G401 (cell line): ENCODE measurements around the gene ACVR1B. TPM values are rescaled to one million over a fixed set of nuclear protein-coding genes. Genes with fewer than 3 reads are reported as not detected.
A peak's percentile ranks its signal among the peaks of the same experiment; 100 is the strongest.

Source experiments
- DNase-seq: peaks from one replicate; pipeline ENCODE4 v3.0.0-alpha.2; 2015; ENCODE audit warnings: low spot score
- in situ Hi-C: cut with HindIII; loops from 2 replicates; pipeline ENCODE4 v1.10.0; 2016; ENCODE audit warnings: low sequenced_read_pairs, mixed read lengths
- total RNA-seq: library from RNA; depleted of rRNA; stranded (reverse); fragments of >200 nt; shearing (Covaris generic); gene quantifications from 2 replicates; pipeline ENCODE4 v1.2.3, GENCODE V29; 2014

Gene ACVR1B
- total RNA-seq, 1 experiment from 2014 or later = 3.0 TPM

DNA sequence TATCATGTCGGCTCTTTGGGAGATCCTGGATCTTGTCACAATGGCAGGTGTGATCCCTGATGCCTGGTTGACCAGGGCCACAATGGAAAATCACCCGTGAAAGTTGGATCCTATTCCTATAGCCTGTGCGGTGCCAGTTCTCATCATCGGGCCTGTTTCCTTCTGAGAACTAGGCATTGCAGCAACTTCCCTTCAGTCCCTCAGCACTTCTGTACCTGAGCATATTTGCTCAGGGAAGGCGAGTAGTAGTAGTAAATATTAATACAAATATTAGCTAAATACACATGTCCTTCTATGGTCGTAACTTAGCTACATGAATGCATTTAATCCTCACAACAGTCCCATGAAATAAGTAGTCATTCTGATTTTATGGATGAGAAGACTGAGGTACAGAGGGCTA is 33.2 kb downstream of the ACVR1B start:
- in situ Hi-C loops = no loop called here

DNA sequence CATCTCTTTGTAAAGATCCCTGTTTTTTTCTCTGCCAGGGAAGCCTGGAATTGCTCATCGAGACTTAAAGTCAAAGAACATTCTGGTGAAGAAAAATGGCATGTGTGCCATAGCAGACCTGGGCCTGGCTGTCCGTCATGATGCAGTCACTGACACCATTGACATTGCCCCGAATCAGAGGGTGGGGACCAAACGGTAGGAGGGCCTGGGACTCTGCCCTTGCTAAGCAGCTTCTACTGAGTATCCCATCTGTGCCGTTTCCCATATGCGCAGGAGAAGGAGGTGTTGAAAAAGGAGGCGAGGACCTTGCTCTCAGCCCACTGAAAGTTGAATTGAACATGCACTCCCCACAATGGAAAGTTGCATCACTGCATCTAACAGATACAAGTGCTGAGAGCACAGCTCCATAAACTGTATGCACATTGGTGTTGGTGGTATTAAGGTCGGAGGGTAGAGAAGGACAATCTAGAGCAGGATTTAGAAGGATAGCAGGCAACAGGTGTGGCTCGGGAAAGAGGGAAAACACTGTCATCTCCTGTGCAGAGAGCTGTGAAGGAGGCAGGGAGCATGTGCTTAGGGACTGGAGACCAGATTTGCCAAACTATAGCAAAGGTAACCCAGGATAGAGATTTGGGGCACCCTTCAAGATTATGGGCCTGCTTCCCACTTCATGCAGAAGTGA is 33.8 kb downstream of the ACVR1B start:
- in situ Hi-C loops = no loop called here

More for the DNA sequence above, 33.2 kb downstream of the ACVR1B start:
- DNase-seq = no peak

DNA sequence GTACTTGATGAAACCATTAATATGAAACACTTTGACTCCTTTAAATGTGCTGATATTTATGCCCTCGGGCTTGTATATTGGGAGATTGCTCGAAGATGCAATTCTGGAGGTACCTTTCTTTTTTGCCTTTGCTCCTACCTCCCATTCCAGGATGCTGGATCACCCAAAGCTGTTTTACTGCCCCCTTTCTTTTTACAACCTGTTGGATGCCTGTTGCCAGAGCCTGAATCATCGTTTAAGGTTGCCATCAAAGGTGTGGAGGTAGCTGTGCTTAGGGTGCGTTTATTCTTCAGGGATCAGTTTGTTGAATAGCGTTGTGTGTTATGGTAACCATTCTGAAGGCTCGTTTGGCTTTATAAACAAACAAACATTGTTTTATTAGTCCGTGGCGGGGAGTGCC is 35.3 kb downstream of the ACVR1B start:
- in situ Hi-C loops = no loop called here

More for the DNA sequence above, 33.8 kb downstream of the ACVR1B start:
- no peak for DNase-seq

DNA sequence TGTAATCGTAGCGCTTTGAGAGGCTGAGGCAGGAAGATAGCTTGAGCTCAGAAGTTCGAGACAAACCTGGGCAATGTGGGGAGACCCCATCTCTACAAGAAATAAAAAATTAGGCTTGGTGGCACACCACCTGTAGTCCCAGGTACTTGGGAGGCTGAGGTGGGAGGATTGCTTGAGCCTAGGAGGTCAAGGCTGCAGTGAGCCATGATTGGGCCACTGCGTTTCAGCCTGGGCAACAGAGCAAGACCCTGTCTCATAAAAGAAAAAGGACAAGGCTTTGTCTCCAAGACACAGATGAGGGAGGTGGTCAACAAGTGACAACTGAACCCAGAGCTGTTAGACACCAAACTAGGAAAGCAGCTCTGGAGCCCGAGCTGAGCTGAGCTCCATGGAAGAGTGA is 40.7 kb downstream of the ACVR1B start:
- in situ Hi-C loops = no loop called here
- DNase-seq = no peak

More for the DNA sequence above, 35.3 kb downstream of the ACVR1B start:
- no peak for DNase-seq

- in situ Hi-C loops = no loop called here
- no peak for DNase-seq
These were observed 43.0 kb downstream of the ACVR1B start for GRCh38 chr12:51994539-51994820.

DNA sequence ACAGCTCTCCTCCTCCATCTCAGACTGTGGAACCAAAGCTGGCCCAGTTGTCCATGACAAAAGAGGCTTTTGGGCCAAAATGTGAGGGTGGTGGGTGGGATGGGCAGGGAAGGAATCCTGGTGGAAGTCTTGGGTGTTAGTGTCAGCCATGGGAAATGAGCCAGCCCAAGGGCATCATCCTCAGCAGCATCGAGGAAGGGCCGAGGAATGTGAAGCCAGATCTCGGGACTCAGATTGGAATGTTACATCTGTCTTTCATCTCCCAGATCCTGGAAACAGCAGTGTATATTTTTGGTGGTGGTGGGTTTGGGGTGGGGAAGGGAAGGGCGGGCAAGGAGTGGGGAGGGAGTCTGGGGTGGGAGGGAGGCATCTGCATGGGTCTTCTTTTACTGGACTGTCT is 43.5 kb downstream of the ACVR1B start:
- DNase-seq = no peak
- in situ Hi-C loops = no loop called here

- DNase-seq = no peak
- in situ Hi-C loops = no loop called here
These were observed 45.6 kb downstream of the ACVR1B start for GRCh38 chr12:51997136-51997535.

DNA sequence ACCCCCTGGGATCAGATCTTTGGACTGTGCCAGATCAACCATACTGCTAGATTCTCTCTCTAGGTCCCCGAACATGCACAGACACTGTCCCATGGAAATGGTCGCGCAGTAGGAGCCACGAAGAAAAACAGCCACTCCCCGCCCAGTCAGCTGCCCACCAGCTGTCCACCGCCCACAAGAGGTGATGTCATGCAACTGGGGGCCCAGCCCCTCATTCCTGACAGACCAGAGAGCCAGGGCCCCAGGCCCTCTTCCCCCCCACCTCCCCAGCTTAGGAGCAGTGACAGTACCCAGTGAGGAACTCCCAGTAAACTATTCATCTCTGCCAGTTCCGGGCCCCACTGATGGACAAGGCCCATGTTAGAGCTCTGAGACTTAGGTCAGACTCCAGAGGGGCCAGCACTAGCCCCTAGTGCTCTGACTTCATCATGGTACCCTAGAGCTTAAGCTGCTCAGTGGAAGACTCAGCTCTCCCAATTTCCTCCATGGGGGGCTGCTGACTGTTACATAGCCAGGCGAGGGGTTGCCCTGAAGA is 51.6 kb downstream of the ACVR1B start:
- DNase-seq = no peak
- in situ Hi-C loops = no loop called here

GRCh38 chr12:52003591-52003990 is 52.1 kb downstream of the ACVR1B start:
- in situ Hi-C loops = no loop called here
- no peak for DNase-seq

- peak; percentile 44 for DNase-seq
- in situ Hi-C loops = no loop called here
These were observed 52.6 kb downstream of the ACVR1B start for GRCh38 chr12:52004042-52004648.

DNA sequence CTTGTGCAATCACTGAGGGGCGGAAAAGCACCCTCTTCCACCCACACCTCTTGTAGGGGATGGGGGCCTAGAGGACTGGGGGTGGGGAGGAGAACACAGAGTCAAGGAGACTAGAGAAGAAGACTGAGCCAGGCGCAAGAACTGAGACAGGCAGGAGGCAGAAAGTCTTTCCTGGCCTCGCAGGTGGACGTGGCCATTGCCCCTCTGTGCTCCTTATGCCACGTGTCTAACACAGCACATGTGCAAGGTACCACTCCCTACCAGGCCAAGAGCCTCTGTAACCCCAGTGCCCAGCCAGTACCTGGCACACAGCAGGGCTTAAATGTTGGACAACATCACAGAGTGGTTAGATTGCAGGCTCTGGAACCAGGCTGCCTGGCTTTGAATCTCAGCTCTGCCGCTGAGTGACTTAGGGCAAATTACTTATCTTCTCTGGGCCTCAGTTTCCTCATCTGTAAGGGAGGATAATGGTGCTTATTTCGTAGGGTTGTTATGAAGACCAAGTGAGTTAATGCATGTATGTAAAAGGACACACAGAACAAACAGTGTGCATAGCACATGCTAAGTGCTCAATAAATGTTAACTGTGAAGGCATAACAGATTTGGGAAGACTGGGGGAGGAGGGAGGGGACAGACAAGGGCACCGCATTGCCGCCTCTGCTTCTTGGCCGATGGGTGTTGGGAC is 53.9 kb downstream of the ACVR1B start:
- DNase-seq = no peak
- in situ Hi-C loops = no loop called here

GRCh38 chr12:52005903-52006703 is 54.6 kb downstream of the ACVR1B start:
- in situ Hi-C loops = no loop called here
- no peak for DNase-seq

GRCh38 chr12:52006726-52007157 is 55.2 kb downstream of the ACVR1B start, which contains the start of gene TAMALIN:
Gene TAMALIN, plus strand, starts transcription at chr12:52006946. Its CDS starts 74 bp downstream, at chr12:52007020.
- DNase-seq = no peak
- in situ Hi-C loops = no loop called here

GRCh38 chr12:52007158-52007921 is 55.8 kb downstream of the ACVR1B start:
- DNase-seq = no peak
- in situ Hi-C loops = no loop called here

GRCh38 chr12:52007982-52008510 is 56.5 kb downstream of the ACVR1B start:
- in situ Hi-C loops = no loop called here
- no peak for DNase-seq

DNA sequence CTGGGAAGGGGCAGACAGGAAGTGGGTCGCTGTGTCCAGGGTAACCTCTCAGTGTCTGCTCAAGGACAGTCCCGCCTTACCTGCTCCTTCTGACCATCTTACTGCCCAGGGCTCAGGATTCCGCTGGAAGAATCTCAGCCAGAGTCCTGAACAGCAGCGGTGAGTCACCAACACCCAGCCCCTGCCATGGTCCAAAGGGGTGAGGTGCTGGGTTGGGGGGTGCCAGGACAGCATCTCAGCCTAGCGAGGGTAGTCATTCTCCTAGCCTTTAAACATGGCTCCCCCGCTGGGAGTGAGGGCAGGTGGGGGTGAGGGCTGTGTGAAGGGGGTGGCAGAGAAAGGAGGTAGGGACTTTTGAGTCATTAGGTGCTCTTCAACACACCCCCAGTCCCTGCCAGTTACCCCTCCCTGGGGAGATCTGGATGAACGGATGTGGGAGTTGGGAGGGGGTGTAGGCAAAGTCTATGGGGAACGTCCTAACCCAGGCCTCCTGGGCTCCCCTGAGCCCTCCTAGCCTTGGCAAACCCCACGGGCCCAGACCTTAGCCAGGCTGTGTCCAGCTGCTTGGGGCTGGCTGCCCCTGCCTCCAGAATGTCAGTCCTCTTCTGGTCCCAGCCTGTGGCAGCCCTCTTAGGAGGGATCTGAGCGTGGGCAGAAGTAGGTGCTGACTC is 57.7 kb downstream of the ACVR1B start:
- in situ Hi-C loops = no loop called here
- DNase-seq = no peak

DNA sequence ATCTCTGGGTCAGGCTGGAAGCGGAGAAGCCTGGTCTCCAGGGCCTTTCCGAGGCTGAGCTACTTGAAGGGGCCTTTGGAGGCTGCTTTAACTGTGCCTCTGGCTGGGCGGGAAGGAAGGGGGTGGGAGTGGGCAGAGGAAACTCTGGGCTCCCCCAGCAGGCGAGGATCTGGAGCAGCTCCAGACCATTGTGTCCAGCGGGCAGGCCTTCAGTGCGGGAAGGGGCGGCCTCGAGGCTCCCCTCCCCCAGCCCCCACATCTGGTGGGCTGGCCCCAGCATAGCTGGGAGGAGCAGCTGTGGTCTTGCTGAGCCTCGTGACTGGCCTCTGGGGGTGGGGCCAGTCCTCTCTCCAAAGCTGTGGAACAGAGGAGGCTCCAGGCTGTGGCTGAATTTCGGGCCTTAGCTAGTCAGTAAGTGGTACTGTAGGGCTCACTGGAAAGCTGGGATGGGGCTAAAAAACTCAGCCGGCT is 58.7 kb downstream of the ACVR1B start:
- in situ Hi-C loops = no loop called here
- peak; percentile 46 for DNase-seq
